GM11168 (cell line): ENCODE data around the gene PPP2R5A.
"Not testable (repeated sequence)": the region's sequence is repeated elsewhere in the genome, so short reads cannot be mapped to it uniquely, and the experiment has no call there.

Experiments
- in situ Hi-C: fragments of 300-500 bp; cut with MboI; formaldehyde crosslinking; loops from one replicate; pipeline ENCODE4 v1.12.0; 2022; ENCODE audit warnings: low sequenced_read_pairs; ENCODE audit not compliant: unreplicated experiment

The PPP2R5A gene

DNA sequence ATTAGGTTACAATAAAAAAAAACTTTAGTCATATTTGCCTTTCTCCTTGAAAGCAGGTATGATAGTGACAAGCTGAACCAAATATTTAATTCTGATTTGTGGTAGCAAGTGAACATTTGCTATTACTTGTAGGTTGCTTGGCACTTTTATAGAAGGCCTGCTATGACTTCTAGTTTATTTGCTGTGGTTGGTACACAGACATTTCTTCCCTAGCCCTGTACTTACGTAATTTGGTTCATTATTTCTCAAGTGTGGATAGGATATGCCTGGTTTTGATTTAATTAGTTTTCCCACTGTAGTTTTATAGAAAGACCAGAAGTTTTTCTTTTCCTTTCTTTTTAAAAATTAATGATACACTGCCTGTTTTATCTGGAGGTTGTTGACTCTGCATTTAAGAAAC lies 55.9 kb downstream of the PPP2R5A start:
- in situ Hi-C loops, result no loop called here

DNA sequence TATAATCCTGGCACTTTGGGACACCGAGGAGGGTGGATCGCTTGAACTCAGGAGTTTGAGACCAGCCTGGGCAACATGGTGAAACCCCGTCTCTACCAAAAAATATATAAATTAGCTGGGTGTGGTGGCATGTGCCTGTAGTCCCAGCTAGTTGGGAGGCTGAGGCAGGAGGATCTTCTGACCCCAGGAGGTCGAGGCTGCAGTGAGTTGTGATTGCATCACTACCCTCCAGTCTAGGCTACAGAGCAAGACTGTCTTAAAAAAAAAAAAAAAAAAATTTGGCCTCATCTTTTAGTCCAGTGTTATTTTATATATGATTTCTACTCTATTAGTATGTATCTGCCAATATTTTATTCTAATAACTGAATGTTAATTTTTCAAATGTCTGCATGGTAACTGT lies 59.7 kb downstream of the PPP2R5A start:
- in situ Hi-C loops, result no loop called here

- in situ Hi-C loops, result no loop called here
These were observed 61.4 kb downstream of the PPP2R5A start for GRCh38 chr1:212346601-212347000.

GRCh38 chr1:212351588-212352362 lies 66.6 kb downstream of the PPP2R5A start:
- in situ Hi-C loops, result no loop called here

GRCh38 chr1:212353181-212353580 lies 68.0 kb downstream of the PPP2R5A start:
- in situ Hi-C loops, result no loop called here

DNA sequence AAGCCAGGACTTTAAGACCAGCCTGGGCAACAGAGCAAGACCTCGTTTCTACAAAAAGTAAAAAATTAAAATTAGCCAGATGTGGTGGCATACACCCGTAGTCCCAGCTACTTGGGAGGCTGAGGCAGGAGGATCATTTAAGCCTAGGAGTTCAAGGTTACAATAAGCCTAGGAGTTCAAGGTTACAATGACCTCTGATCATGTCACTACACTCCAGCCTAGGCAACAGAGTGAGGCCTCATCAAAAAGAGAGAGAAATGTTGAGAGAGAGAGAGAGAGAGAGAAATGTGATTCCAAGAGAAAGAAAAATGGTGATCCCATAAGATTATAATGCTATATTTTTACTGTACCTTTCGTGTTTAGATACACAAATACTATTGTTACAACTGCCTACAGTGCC lies 69.3 kb downstream of the PPP2R5A start:
- in situ Hi-C loops, result no loop called here

GRCh38 chr1:212355230-212355969 lies 70.2 kb downstream of the PPP2R5A start:
- in situ Hi-C loops, result no loop called here

DNA sequence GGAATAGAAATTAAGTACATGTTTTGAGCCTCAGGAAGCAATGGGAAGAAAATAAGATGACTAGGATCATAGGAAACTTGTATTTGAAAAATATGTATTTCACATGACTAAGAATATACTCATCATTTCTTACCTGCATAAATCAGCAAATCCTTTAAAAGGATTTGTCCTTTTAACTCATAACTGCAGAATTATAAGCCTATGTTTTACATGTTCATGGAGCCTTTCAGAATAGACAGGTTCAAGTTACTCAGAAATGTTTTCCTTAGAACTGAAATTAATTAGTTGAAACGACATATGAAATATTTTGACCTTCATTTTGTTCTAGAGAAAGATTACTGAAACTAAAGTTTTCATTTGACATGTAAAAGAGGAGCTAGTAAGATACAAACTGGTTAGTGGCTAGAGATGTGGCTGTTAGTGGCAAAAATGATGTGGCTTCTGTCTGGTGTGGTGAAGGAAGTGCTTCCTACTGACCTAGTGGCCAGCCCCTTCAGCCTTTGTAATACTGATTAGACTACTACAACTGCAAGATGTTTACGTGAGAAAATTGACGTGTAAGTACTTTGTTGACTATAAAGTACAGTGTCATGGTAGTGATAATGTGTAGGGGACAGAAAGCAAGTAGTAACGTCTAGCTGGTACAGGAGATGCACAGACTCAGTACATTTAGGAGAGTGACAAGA lies 74.7 kb downstream of the PPP2R5A start:
- in situ Hi-C loops, result no loop called here

DNA sequence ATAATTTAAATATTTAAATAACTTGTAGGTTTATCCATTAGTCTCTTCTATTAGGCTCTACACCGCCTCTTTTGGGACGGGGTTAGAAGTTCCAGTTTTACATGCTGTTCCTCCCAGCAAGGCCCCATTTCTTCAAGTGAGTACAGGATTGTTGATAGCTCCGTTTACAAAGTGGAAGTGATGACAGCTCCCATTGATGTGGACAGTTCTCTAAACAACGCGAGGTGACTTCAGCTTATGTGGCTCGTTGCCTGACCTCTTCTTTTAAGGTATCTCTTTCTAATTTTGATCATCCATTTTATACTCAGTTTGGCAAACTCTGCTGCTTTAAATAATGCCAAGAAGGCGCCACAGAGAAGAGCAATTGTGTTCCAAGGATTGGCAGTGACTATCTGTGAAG lies 79.8 kb downstream of the PPP2R5A start:
- in situ Hi-C loops, result loop anchor here (5.0 kb wide), 1 partner anchor 303 kb away; no protein-coding TSS in a partner anchor

- in situ Hi-C loops, result loop anchor here (5.0 kb wide), 1 partner anchor 305 kb away; no protein-coding TSS in a partner anchor
These were observed 81.7 kb downstream of the PPP2R5A start for GRCh38 chr1:212366901-212367300.

DNA sequence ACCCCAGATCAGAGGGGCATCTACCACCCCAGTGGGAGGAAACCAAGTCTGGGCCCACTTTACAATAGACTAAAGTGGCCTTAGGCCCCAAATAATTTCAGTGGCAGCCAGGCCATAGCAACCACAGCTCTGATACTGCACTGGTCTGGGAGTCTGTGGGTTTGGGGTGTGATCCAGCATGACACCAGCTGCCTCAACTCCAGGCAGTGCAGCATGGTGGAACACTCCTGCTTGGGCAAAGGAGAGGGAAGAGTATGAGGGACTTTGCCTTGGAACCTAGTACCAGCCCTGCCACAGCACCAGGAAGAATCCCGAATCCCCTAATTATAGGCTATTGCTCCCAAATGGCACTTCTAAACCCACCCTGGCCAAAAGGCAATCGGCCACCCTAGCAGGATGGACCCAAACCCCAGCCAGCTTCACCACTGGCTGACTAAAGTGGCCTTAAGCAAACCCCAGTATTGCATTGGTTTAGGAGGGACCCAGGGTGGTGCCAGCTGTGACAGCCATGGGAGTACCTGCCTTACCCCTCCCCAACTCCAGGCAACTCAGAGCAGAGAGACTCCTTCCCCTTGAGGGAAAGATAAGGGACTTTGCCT lies 82.4 kb downstream of the PPP2R5A start:
- in situ Hi-C loops, result loop anchor here (5.0 kb wide), 1 partner anchor 305 kb away; no protein-coding TSS in a partner anchor

- in situ Hi-C loops, result loop anchor here (5.0 kb wide), 1 partner anchor 306 kb away; no protein-coding TSS in a partner anchor
These were observed 82.9 kb downstream of the PPP2R5A start for GRCh38 chr1:212368073-212368484.

- in situ Hi-C loops, result no loop called here
These were observed 90.8 kb downstream of the PPP2R5A start for GRCh38 chr1:212375986-212376385.

DNA sequence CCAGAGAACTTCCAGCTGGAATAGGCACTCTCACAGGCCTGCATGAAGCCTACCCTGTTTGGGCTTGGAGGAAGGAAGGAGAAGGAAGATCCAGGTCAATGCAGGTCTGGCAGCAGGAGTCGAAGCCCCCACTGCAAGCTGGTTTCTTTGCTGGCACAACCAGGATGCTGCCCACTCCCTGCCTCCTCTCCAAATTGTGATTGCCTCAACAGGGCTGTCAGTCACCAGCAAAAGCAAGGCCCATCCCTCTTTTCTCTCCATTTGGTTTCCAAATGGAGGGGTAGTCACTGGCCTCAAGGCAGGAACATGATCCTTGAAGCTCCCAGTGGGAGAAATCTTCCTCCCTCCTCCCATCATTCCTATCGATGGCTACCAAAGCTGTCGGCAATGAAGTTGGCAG lies 92.4 kb downstream of the PPP2R5A start:
- in situ Hi-C loops, result no loop called here

DNA sequence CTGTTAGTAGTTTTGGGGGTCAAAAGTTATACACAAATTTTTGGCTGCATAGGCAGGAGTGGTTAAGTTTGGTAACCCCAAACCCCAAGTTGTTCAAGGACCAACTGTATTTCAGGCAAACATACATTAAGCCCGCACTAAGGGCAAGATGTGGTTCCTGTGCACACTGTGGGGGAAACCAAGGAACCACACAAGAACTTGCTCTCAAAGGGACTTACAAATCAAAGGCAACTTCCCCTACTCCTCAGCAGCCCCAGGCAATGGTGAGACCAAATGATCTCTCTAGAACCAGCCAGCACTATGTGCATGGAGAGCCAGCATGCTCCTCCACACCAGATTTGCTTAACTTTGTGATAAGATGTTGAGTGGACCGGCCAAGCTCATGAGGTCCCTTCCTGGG lies 94.2 kb downstream of the PPP2R5A start:
- in situ Hi-C loops, result no loop called here

GRCh38 chr1:212381397-212382035 lies 96.3 kb downstream of the PPP2R5A start:
- in situ Hi-C loops, result no loop called here

DNA sequence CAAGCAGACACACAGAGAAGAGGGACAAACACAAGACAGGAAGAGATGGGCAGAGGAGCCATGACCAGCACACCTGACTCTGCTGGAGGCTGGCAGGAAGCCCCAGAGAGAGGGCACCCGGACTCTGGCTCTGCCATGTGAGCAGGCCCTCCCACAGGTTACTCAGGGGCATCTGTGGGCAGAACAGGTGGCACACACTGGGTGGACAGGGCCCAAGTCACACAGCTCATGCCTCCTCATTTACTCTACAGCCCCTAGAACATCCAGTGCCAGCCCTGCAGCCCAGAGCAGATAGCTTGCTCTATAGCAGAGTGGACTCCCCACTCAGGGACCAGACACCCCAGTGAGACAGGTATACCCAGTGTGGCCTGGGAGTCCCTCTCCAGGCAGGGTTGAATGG lies 100.8 kb downstream of the PPP2R5A start:
- in situ Hi-C loops, result no loop called here

DNA sequence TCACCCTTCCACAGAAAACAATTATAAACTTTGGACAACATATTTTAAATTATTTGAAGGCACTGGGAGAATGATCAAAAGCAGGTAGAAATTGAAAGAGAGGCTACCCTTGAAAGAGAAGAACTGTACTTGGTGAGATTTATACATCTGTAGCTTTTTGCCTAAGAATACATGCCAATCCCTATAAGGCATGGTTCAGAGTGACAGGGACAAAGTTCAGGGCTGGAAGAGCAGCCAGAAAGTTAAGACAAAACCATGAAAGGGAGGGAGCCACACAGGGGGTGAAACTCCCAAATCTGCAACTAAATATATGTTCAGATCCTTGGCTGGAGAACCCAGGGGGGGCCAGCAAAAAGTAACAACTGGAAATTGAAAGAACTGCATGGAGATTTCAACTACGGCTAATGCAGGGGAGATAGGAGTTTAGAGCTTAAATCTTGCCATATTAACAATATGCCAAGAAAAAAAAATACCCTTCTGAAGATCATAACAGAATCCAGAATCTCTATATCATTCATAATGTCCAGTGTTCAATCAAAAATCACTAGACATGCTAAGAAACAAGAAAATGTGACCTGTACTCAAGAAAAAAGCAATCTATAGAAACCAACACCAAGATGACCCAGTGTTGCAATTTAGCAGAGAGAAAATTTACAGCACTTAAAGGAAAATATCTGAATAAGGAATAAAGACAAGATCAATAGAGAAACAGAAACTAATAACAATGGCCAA lies 103.9 kb downstream of the PPP2R5A start:
- in situ Hi-C loops, result no loop called here

- in situ Hi-C loops, result not testable (repeated sequence)
These were observed 110.6 kb downstream of the PPP2R5A start for GRCh38 chr1:212395678-212396437.
